Thyroid gland (tissue), 4 donors: Measurements from ENCODE around the gene ADTRP. TPM values are rescaled to one million over a fixed set of nuclear protein-coding genes. Genes with fewer than 3 reads are reported as not detected.

Experiments
- DNase-seq, 2 donors: peaks; one replicate each; pipeline ENCODE4 v3.0.0-alpha.2; 2019
- H3K27ac ChIP-seq, 3 donors: fragments of 200-600 bp; sonication (generic); 1 replicate in 2 of 3; 2 replicates in 1 of 3; pipeline ENCODE4 v1.5.1; 2016 to 2019; ENCODE audit warnings: mild to moderate bottlenecking in 1 of 3, moderate library complexity in 1 of 3
- H3K27me3 ChIP-seq: fragments of 200-600 bp; sonication (generic); one replicate; pipeline ENCODE4 v1.5.1; 2019
- H3K36me3 ChIP-seq, 2 donors: fragments of 200-600 bp; sonication (generic); one replicate each; pipeline ENCODE4 v1.5.1; 2016 to 2019
- H3K4me1 ChIP-seq, 2 donors: fragments of 200-600 bp; sonication (generic); one replicate each; pipeline ENCODE4 v1.5.1; 2017 to 2019
- H3K4me3 ChIP-seq, 3 donors: fragments of 200-600 bp; sonication (generic); replicated peaks in 1 of 3; 1 replicate in 2 of 3; 2 replicates in 1 of 3; pipeline ENCODE4 v1.5.1; 2016; ENCODE audit warnings: mild to moderate bottlenecking in 1 of 3
- H3K9me3 ChIP-seq: fragments of 200-600 bp; sonication (generic); one replicate; pipeline ENCODE4 v1.5.1; 2017
- POLR2A ChIP-seq, 2 donors: fragments of 450-650 bp; IDR thresholded peaks; one replicate each; pipeline ENCODE4 v1.6.1; 2017; ENCODE audit warnings: antibody characterized with exemption in 2 of 2, mild to moderate bottlenecking in 2 of 2, moderate library complexity in 1 of 2
- WGBS, 2 donors: methylation state at CpG; one replicate each; pipeline ENCODE4 v1.1.5; 2017; 5-methylcytosine and 5-hydroxymethylcytosine counted together
- intact Hi-C: fragments of 100-400 bp; cut with DNase I; formaldehyde crosslinking; loops from one replicate; pipeline ENCODE4 v1.15.1; 2023
- total RNA-seq, 4 donors: library from RNA; depleted of rRNA; stranded (reverse); fragments of >200 nt; gene quantifications; one replicate each; pipeline ENCODE4 v1.2.3, GENCODE V29; 2016
- TF ChIP-seq, protein P1 (sequence below), 6 experiments: fragments of 200-600 bp in 3 of 6; fragments of 450-650 bp in 3 of 6; sonication (generic) in 3 of 6; IDR thresholded peaks; one replicate each; pipeline ENCODE4 v1.5.1; 2016 to 2019; ENCODE audit warnings: antibody characterized with exemption in 6 of 6, mild to moderate bottlenecking in 2 of 6, inconsistent platforms in 1 of 6, moderate library complexity in 1 of 6

Gene ADTRP
- total RNA-seq, 4 donors from 2014 or later, result 0.40 to 3.5 TPM; not detected in 2

DNA sequence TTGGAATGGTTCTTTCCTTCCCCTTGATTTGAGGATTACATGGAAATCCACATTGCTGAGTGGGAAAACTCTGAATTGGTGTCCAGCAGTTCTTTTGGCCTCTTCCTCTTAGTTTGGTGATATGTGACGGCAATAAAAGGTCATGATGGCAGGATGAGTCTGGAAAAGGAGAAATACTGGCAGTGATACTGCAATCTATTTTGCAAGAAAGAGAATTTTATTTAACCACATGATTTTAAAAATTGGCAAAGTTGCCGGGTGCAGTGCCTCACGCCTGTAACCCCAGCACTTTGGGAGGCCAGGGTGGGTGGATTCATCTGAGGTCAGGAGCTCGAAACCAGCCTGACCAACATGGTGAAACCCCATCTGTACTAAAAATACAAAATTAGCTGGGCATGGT is 73.1 kb downstream of the ADTRP start:
- Histone ChIP-seq H3K36me3 (no peaks in the 10 kb centered on the region), H3K4me1 (peaks cover 2 to 9% of the 10 kb centered on the region in 2 donors), H3K9me3 (no peaks in the 10 kb centered on the region), H3K27me3 (no peaks in the 10 kb centered on the region), H3K4me3 (no peak overlapping the region), H3K27ac (no peak overlapping the region)
- intact Hi-C loops, result no loop called here
- 88 to 91% methylated on average over 4 of the region's 4 CpGs for WGBS, 2 donors
- TF ChIP-seq POLR2A (IDR thresholded peaks at IDR 0.05), result no peak
- TF ChIP-seq, protein P1, sequence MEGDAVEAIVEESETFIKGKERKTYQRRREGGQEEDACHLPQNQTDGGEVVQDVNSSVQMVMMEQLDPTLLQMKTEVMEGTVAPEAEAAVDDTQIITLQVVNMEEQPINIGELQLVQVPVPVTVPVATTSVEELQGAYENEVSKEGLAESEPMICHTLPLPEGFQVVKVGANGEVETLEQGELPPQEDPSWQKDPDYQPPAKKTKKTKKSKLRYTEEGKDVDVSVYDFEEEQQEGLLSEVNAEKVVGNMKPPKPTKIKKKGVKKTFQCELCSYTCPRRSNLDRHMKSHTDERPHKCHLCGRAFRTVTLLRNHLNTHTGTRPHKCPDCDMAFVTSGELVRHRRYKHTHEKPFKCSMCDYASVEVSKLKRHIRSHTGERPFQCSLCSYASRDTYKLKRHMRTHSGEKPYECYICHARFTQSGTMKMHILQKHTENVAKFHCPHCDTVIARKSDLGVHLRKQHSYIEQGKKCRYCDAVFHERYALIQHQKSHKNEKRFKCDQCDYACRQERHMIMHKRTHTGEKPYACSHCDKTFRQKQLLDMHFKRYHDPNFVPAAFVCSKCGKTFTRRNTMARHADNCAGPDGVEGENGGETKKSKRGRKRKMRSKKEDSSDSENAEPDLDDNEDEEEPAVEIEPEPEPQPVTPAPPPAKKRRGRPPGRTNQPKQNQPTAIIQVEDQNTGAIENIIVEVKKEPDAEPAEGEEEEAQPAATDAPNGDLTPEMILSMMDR (IDR thresholded peaks at IDR 0.05), result no peak
- no peak for DNase-seq

DNA sequence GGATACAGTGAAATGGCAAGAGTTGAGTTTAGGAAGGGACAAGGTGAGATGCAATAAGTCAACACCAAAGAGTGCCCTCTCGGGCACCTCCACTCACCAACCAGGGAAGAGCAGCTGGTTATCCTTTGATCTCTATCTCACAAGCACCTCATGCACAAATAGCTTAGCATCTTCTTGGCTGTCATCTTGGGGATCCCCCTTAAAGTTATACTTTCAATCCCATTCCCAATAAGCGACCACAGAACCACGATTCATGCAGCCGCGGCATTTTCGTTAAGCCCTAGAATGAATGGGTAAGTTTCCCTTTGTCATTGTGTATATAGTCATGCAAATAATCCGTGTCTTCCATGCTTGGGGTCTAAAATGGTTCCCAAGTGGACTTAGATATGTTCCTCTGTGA is 73.5 kb downstream of the ADTRP start:
- no peak overlapping the region for H3K27ac ChIP-seq
- H3K4me1 ChIP-seq, result peaks cover 0 to 5% of the 10 kb centered on the region in 2 donors
- no peaks in the 10 kb centered on the region for H3K36me3 ChIP-seq
- no peaks in the 10 kb centered on the region for H3K9me3 ChIP-seq
- intact Hi-C loops, result no loop called here
- H3K4me3 ChIP-seq, result no peak overlapping the region
- TF ChIP-seq POLR2A (IDR thresholded peaks at IDR 0.05), result no peak
- TF ChIP-seq, protein P1 (IDR thresholded peaks at IDR 0.05), result no peak
- no peak for DNase-seq
- no peaks in the 10 kb centered on the region for H3K27me3 ChIP-seq
- whole genome bisulfite sequencing, 2 donors, result 89 to 96% methylated on average over 7 of the region's 7 CpGs

DNA sequence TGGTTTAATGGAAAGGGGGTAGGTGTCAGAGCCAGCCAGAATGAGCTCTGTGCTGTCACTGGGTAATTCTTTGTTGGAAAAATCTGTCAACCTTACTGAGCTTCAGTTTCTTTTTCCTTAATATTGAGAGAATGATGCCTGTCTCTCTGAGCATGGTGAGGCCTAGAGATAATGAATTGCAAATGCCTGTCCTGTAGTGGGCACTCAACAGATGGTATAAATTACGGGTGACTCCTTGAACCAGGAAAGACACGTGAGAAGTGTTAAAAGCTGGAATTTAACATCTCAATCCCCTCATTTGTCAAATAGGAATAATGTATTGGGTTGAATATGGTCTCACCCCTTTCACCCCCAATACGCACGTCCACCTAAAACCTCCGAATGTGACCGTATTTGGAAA is 74.9 kb downstream of the ADTRP start:
- intact Hi-C loops, result no loop called here
- 97% methylated on average over 6 of the region's 6 CpGs for WGBS, 2 donors
- no peak for DNase-seq
- H3K36me3 ChIP-seq, result no peaks in the 10 kb centered on the region
- no peaks in the 10 kb centered on the region for H3K27me3 ChIP-seq
- H3K9me3 ChIP-seq, result no peaks in the 10 kb centered on the region
- no peak overlapping the region for H3K27ac ChIP-seq
- H3K4me3 ChIP-seq, result no peak overlapping the region
- H3K4me1 ChIP-seq, result no peaks in the 10 kb centered on the region
- TF ChIP-seq POLR2A (IDR thresholded peaks at IDR 0.05), result no peak
- TF ChIP-seq, protein P1 (IDR thresholded peaks at IDR 0.05), result no peak

DNA sequence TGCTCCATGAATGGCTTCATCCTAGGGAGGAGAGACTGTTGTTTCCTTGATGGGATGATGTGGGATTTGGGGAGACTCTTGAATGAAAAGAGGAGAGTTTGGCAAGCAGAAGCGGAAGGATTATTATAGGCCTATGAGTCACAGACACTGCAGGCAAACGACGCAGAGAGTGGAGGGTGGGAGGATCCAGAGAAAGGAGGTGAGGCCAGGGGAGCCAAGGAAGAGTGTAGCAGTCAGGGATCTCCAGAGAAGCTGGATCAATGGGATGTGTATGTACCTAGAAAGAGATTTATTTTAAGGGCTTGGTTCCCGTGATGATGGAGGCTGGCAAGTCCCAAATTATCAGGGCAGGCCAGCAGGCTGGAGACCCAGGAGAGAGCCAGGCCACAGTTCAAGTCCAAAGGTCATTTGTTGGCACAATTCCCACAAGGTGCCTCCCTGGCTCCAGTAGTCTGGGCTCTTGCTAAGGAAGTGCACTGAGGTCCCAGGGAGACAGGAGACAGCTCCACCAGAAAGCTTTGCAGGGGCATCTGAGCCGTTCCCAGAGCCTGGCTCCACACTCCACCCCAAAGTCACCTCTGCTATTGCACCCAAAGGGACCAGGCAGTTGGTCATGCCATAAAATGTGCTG is 76.0 kb downstream of the ADTRP start:
- H3K4me3 ChIP-seq, result no peak overlapping the region
- intact Hi-C loops, result no loop called here
- 68 to 73% methylated on average over 5 of the region's 5 CpGs for WGBS, 2 donors

DNA sequence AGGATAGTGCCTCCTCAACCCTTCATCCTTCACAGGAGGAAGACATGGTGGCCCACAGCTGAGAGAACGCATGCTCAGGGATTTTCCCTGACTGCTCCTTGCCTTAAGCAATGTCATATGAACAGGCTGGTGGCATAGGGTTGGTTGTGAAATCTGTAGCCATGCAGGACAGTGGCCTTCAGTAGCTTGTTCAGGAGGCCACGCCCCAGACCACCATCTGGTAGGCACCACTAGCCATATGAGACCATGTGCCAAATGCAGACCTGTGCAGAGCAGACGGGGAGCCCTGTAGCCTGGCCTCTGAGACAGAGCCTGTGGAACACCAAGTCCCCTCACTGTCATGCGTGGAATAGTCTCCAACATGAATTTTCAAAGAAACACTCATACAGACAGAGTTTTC is 76.5 kb downstream of the ADTRP start:
- intact Hi-C loops, result no loop called here
- Histone ChIP-seq H3K36me3 (no peaks in the 10 kb centered on the region), H3K9me3 (no peaks in the 10 kb centered on the region), H3K4me1 (no peaks in the 10 kb centered on the region), H3K27ac (no peak overlapping the region), H3K27me3 (no peaks in the 10 kb centered on the region), H3K4me3 (no peak overlapping the region)
- DNase-seq, result no peak
- no peak for TF ChIP-seq POLR2A (IDR thresholded peaks at IDR 0.05)
- TF ChIP-seq, protein P1 (IDR thresholded peaks at IDR 0.05), result no peak
- WGBS, 2 donors, result 92 to 93% methylated on average over 4 of the region's 4 CpGs

More for the DNA sequence above, 76.0 kb downstream of the ADTRP start:
- H3K9me3 ChIP-seq, result no peaks in the 10 kb centered on the region
- no peaks in the 10 kb centered on the region for H3K4me1 ChIP-seq
- no peak for TF ChIP-seq POLR2A (IDR thresholded peaks at IDR 0.05)
- TF ChIP-seq, protein P1 (IDR thresholded peaks at IDR 0.05), result no peak
- DNase-seq, result no peak
- no peaks in the 10 kb centered on the region for H3K36me3 ChIP-seq
- H3K27me3 ChIP-seq, result no peaks in the 10 kb centered on the region
- H3K27ac ChIP-seq, result no peak overlapping the region
